ENCODE measurements around the gene PXN. TPM values are rescaled to one million over a fixed set of nuclear protein-coding genes. Genes with fewer than 3 reads are reported as not detected.

PXN gene
- total RNA-seq, 1 donor from 2014 or later: 4.9 TPM

Small RNAs within 50 kb of the gene (small RNA-seq; reads per million reads assigned to genes)
- 658 reads per million, percentile 98 among the genes with 10 or more reads in this experiment for gene RNU4-1 (ENCODE audit: low replicate concordance)
- 2,720 reads per million, percentile 99 among the genes with 10 or more reads in this experiment for gene RNU4-2 (ENCODE audit: low replicate concordance)
- not detected for gene RNU6-1088P (ENCODE audit: low replicate concordance)

Other genes with a start within 250 kb of the PXN start
- 28.8 TPM for gene RAB35, start 149.0 kb downstream of the PXN start, total RNA-seq
- gene GCN1, start 71.0 kb downstream of the PXN start, total RNA-seq: 39.1 TPM
- gene RPLP0, start 64.6 kb downstream of the PXN start, total RNA-seq: 1,352 TPM
- under 0.01 TPM for gene RNU4-2, start 26.2 kb upstream of the PXN start, total RNA-seq
- gene RNU4-1, start 27.5 kb upstream of the PXN start, total RNA-seq: under 0.01 TPM
- 3.9 TPM for gene SIRT4, start 36.6 kb upstream of the PXN start, total RNA-seq
- gene PLA2G1B, start 62.0 kb upstream of the PXN start, total RNA-seq: 1.2 TPM
- gene MSI1, start 103.4 kb upstream of the PXN start, total RNA-seq: 8.9 TPM
- 292 TPM for gene COX6A1, start 172.4 kb upstream of the PXN start, total RNA-seq
- 8.6 TPM for gene TRIAP1, start 180.7 kb upstream of the PXN start, total RNA-seq
- 24.6 TPM for gene GATC, start 180.7 kb upstream of the PXN start, total RNA-seq
- gene SRSF9, start 204.0 kb upstream of the PXN start, total RNA-seq: 73.8 TPM
- gene DYNLL1, start 230.4 kb upstream of the PXN start, total RNA-seq: 220 TPM